Prostate gland (tissue), 2 donors: ENCODE data around the gene KIT.

Experiments
- POLR2A ChIP-seq: fragments of 450-650 bp; IDR thresholded peaks from one replicate; pipeline ENCODE4 v1.6.1; 2016; ENCODE audit warnings: antibody characterized with exemption, mild to moderate bottlenecking
- POLR2AphosphoS5 ChIP-seq: sonication (generic); formaldehyde crosslinking; IDR thresholded peaks from one replicate; pipeline ENCODE4 v1.6.1; 2017; ENCODE audit warnings: antibody characterized with exemption
- TF ChIP-seq, protein P1 (sequence below), 4 experiments: fragments of 200-600 bp in 2 of 4; fragments of 450-650 bp in 2 of 4; sonication (generic) in 2 of 4; IDR thresholded peaks; 1 replicate in 3 of 4; 2 replicates in 1 of 4; pipeline ENCODE4 v1.5.1; 2016 to 2019; ENCODE audit warnings: antibody characterized with exemption in 4 of 4, mild to moderate bottlenecking in 2 of 4, moderate library complexity in 2 of 4

DNA sequence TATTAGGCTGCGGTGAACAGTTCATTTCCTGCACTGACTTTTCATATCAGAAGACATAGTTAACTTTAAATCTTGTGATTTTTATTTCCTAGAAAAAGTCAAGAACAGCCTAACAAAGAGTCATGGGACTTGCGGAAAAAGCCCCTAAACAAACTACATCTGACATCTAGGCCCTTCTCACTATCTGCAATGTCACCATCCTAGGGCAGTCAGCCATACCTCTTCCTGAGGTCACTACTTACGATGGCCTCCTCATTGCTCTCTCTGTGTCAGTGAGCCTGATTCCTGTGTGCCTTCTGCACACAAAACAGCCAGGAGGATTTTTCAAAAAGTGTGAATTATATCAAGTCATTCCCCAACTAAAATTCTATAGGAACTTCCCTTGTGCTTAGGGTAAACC, 22.4 kb upstream of the KIT start:
- no peak for TF ChIP-seq POLR2A
- TF ChIP-seq, protein P1, sequence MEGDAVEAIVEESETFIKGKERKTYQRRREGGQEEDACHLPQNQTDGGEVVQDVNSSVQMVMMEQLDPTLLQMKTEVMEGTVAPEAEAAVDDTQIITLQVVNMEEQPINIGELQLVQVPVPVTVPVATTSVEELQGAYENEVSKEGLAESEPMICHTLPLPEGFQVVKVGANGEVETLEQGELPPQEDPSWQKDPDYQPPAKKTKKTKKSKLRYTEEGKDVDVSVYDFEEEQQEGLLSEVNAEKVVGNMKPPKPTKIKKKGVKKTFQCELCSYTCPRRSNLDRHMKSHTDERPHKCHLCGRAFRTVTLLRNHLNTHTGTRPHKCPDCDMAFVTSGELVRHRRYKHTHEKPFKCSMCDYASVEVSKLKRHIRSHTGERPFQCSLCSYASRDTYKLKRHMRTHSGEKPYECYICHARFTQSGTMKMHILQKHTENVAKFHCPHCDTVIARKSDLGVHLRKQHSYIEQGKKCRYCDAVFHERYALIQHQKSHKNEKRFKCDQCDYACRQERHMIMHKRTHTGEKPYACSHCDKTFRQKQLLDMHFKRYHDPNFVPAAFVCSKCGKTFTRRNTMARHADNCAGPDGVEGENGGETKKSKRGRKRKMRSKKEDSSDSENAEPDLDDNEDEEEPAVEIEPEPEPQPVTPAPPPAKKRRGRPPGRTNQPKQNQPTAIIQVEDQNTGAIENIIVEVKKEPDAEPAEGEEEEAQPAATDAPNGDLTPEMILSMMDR (IDR thresholded peaks at IDR 0.05) = no peak
- TF ChIP-seq POLR2AphosphoS5 = no peak
